Measurements from ENCODE around the gene TAS2R46.
"Not testable (repeated sequence)": the region's sequence is repeated elsewhere in the genome, so short reads cannot be mapped to it uniquely, and the experiment has no call there.

DNA sequence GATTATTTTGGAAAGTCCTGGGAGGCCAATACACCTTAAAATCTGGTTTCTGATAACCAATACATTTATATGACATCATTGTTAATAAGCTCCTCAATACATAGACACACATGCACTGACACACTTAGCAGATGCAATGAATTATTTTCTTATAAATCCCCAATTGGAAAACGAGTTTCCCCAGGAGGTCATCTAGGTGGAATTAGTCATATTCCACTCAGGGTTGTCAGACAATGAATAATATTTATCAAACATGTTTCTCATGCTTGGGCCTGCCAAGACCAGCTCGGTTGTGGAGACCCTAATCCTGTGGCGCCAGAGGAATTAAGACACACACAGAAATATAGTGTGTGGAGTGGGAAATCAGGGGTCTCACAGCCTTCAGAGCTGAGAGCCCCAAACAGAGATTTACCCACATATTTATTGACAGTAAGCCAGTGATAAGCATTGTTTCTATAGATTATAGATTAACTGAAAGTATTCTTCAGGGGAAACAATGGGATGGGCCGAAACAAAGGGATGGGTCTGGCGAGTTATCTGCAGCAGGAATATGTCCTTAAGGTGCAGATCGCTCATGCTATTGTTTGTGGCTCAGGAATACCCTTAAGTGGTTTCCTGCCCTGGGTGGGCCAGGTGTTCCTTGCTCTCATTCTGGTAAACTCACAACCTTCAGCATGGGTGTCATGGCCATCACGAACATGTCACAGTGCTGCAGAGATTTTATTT lies 12.1 kb downstream of the TAS2R46 start:
- TF ChIP-seq, protein P1, sequence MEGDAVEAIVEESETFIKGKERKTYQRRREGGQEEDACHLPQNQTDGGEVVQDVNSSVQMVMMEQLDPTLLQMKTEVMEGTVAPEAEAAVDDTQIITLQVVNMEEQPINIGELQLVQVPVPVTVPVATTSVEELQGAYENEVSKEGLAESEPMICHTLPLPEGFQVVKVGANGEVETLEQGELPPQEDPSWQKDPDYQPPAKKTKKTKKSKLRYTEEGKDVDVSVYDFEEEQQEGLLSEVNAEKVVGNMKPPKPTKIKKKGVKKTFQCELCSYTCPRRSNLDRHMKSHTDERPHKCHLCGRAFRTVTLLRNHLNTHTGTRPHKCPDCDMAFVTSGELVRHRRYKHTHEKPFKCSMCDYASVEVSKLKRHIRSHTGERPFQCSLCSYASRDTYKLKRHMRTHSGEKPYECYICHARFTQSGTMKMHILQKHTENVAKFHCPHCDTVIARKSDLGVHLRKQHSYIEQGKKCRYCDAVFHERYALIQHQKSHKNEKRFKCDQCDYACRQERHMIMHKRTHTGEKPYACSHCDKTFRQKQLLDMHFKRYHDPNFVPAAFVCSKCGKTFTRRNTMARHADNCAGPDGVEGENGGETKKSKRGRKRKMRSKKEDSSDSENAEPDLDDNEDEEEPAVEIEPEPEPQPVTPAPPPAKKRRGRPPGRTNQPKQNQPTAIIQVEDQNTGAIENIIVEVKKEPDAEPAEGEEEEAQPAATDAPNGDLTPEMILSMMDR (IDR thresholded peaks at IDR 0.05): not testable (repeated sequence)
- not testable (repeated sequence) for TF ChIP-seq POLR2A (IDR thresholded peaks at IDR 0.05)

All from gastroesophageal sphincter (tissue), 3 donors.